LoVo (cell line): ENCODE measurements around the gene CFAP73.
"Not testable (repeated sequence)": the region's sequence is repeated elsewhere in the genome, so short reads cannot be mapped to it uniquely, and the experiment has no call there.

ENCODE experiments used
- DNase-seq: peaks from one replicate; pipeline ENCODE4 v3.0.0-alpha.2; 2016; ENCODE audit warnings: low spot score

The CFAP73 gene

GRCh38 chr12:113149361-113150150 lies at the start of gene CFAP73:
Gene CFAP73, plus strand, starts transcription at chr12:113149724. Its CDS starts 134 bp downstream, at chr12:113149858.
- DNase-seq: peak; percentile 59

GRCh38 chr12:113099764-113100163 lies 49.8 kb upstream of the CFAP73 start:
- DNase-seq: no peak

- no peak for DNase-seq
Measured at GRCh38 chr12:113101751-113102150, 47.8 kb upstream of the CFAP73 start.

GRCh38 chr12:113102811-113103210 lies 46.7 kb upstream of the CFAP73 start:
- DNase-seq: no peak

- no peak for DNase-seq
Measured at GRCh38 chr12:113103756-113104450, 45.6 kb upstream of the CFAP73 start.

GRCh38 chr12:113104953-113105510 lies 44.5 kb upstream of the CFAP73 start:
- DNase-seq: no peak

GRCh38 chr12:113105606-113106271 lies 43.8 kb upstream of the CFAP73 start:
- DNase-seq: no peak

- DNase-seq: no peak
Measured at GRCh38 chr12:113106361-113106760, 43.2 kb upstream of the CFAP73 start.

GRCh38 chr12:113108308-113108707 lies 41.2 kb upstream of the CFAP73 start:
- DNase-seq: no peak

- DNase-seq: no peak
Measured at GRCh38 chr12:113109360-113109759, 40.2 kb upstream of the CFAP73 start.

- no peak for DNase-seq
Measured at GRCh38 chr12:113109872-113110599, 39.5 kb upstream of the CFAP73 start.

- DNase-seq: no peak
Measured at GRCh38 chr12:113111247-113111646, 38.3 kb upstream of the CFAP73 start.

- no peak for DNase-seq
Measured at GRCh38 chr12:113112043-113112899, 37.3 kb upstream of the CFAP73 start.

GRCh38 chr12:113113397-113113796 lies 36.1 kb upstream of the CFAP73 start:
- no peak for DNase-seq

- DNase-seq: no peak
Measured at GRCh38 chr12:113114447-113115178, 34.9 kb upstream of the CFAP73 start.

- no peak for DNase-seq
Measured at GRCh38 chr12:113115455-113116126, 33.9 kb upstream of the CFAP73 start.

- no peak for DNase-seq
Measured at GRCh38 chr12:113116875-113117274, 32.6 kb upstream of the CFAP73 start.

- not testable (repeated sequence) for DNase-seq
Measured at GRCh38 chr12:113117684-113118083, 31.8 kb upstream of the CFAP73 start.

GRCh38 chr12:113118142-113118541 lies 31.4 kb upstream of the CFAP73 start:
- DNase-seq: no peak
